NCI-H1092 treated with DMSO at 0.1 percent for 48 hours (cell line): ENCODE results near the gene B3GALT6.

ENCODE experiments used
- DNase-seq: peaks from one replicate; lab custom pipeline; 2025; lab: John Stamatoyannopoulos, UW

B3GALT6 gene

DNA sequence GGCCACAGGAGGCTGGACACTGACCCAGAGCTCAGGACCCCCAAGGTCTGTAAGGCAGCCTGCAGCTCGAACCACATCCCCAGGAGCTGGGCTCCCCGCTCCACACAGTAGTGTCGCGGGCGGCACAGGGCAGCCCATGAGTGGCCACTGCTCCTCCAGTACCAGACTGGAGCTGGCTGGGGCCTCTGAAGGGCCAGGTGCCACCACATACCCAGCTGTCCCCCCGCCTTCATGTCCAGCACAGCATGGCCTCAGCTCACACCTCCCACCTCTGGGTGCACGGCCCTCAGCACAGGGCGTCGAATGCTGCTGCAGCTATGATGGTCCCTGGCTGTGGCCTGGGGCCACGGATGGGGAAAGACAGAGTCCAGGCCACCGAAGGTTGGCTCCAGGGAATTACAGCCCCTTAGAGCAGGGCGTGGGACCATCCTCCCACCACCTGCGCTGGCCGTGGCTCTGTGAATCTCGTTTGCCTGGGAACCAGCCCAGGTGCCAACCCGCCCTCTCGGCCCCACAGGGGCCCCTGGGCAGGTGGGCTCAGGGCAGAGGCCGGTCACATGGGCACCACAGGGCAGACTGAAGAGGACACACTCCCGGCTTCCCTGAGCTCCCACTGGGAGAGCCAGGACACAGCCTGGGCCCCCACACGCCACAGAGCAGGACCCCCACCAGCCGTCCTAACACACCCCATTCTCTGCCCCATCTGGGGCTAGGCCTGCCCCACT lies 16.0 kb upstream of the B3GALT6 start:
- DNase-seq: no peak

DNA sequence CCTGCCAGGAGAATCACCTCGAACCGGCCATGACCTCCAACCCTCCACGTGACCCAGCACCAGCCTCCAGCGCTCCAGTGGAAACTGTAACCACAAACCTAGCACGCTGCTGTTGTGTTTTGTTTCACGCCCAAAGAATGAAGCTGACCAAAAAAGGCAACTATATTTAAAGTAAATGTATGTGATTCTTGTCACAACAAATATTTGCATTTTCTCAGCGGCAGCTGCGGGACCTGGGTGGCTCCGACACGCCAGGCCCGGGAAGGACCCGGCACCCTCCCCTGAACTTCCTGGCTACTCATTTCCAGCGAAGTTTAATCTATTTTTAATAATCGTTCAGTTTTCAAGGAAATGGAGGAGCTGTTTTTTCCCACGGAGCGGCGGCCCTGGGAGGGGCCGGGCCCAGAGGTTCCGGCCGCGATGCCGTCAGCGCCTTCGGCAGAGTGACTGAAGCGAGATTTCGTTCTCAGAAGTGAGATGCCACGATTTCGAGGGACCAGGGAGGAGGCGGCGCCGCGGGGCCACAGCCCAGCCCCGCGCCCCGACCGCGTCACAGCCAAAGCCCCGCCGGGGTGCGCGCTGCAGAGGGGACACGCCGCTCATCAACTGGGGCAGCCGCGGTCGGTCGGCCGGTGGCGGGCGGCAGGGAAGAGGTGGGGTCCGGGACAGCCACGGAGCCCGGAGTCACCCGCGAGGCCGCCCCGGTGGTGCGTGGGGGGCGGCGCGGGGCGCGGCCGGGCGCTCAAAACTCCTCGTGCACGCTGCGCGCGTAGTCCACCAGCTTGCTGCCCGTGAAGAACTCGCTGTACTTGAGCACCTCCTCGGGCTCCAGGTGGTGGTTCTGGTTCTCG lies 15.0 kb upstream of the B3GALT6 start:
- no peak for DNase-seq

DNA sequence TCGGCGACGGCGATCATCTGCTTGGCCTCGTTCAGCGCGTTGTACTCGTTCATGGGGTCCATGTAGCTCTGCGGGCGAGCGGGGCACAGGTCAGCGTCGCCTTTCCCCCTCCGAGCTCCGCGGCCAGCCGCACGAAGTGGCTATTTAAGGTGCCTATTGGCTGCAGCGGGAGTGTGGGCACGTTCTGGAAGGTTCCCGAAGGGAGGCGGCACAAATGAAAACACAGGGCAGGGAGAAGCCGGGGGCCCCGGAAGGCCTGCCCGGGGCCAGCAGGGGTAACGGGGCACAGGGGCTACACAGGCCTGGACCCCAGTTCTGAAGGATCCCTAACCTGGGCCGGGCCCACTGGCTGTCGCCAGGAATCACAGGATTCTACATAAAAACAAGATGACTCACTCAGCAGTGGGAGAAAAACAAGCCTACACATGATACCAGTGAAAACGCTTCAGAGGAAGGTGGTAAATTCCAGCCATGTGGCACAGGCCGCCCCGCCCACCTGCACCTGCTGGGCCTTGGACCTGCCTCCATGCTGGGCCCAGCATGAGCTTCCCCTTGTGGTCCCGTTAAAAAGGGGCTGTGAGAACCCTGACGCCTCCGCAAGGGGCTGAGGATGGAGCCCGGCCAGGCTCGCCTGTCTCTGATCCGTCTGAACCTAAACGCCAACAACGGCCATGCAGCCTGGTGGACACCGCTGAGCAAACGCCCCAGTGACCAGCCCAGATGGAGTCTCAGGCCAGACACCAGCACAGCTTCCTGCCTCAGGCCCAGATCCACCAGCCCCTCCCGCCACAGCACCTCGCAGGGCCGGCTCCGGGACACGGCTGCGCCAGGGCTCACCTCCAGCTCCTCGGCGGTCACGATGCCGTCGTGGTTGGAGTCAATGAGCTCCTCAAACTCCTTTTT lies 14.2 kb upstream of the B3GALT6 start:
- no peak for DNase-seq

DNA sequence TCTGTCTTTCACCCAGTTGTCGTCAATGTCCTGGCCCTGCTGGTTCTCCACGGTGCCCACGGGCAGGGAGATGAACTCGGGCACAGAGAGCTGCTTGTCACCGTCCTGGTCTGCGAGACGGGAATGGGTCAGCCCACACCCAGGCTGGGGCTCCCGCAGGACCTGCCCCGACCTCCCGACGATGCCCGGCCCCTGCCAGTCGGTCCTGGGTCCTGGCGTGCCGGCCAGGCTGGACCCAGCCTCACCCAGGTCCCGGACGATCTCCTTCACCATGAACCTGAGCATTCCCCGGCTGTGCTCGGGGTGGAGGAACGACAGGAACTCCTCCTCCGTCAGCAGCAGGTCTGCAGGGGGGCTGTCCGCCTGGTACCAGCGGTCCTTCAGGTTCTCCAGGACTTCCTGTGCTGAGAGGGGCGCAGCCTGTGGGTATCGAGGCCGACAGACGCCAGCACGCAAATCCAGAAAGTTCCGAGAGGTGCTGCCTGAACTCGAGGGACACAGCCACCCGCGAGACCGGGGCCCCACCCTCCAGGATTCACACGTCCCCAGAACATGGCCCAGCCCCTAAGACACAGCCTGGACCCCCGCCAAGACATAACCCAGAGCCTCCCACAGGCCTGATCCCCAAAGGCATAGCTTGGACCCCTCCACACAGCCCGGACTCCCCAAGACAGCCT lies 13.4 kb upstream of the B3GALT6 start:
- no peak for DNase-seq

DNA sequence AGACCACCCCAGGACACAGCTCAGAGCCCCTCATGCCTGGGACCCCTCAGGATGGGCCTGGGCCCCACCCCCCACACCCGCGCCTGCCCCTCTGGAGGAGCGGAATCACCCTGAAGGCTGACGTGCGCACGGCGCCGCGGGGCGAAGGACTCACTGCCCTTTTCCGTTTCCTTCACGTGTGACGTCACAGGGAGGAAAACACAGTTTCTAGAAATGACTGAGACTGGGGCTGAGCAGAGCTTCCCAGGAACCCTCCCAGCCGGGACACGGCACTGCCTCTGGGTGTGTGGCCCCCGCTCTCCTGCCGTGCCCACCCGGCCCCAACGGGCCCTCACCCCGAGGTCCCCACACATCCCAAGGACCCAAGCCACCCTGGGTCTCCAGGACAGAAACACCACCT lies 12.7 kb upstream of the B3GALT6 start:
- DNase-seq: no peak

DNA sequence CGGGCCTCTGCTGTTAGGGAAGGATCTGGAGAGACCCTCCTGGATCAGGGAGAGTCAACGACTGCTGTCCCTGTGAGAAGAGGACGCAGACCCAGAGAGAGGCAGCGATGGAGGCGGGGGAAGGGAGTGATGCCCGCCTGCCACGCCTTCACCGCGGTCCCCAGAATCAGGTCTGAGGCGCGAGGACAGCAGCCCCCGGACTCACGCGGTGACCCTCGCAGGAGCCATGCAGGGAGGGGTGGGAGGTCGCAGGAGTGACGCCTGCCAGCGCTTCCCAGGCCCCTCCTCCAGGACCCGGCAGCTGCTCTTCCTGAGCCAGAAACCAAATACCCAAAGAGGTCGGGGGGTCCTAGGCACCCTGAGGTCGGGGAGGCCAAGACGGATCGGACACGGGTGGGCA lies 11.8 kb upstream of the B3GALT6 start:
- DNase-seq: no peak

DNA sequence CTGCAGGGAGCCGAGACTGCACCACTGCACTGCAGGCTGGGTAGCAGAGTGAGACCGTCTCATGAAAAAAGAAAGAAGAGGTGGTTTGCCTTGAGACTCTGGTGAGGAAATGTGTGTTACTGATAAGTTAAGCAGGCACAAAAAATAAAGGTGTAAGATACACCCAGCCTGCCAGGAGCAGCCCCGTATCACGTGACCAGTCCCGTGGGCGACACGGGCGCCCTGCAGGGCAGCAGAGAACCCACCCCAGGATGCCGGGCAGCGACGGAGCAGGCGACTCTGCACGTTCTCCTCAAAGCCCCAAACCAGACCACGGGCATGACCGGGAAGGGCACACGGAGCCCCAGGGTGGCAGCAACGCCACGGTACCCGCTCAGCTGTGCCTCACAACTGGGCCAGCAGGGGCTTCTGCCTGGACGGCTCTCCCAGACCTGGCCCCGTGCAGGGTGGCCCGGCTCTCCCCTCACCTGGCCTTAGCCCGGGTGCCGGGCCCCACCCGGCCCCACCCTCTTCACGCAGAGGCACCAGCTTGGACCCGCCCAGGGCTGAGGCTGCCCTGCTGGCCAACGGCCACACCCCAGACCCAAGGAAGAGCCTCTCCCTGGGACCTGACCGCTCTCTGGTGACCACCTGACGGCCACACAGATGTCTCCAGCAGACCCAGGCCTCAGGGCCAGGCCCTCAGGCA lies 10.0 kb upstream of the B3GALT6 start:
- no peak for DNase-seq

DNA sequence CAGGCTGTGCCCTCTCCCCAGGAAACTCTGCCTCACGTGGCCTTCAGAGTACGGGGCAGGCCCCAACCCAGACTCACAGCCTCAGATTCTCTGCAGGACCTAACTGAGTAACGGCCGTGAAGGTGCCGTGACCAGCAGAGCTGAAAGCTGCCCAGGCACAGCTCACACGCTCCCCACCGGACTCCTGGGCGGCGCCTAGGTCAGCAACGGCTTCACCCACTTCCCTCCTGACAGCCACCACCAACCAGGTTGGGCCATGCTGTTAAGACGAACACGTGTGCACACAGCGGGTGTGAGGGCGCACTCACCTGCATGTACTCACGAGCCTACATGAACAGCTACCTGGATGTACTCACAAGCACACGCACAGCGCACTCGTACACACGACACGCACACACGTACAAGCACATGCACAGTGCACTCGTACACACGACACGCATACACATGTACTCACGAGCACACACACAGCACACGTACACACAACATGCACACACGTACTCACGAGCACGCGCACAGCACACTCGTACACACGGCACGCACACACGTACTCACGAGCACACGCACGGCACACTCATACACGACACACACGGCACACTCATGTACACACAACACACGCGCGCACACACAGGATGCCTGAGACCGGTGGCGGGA lies 9.3 kb upstream of the B3GALT6 start:
- no peak for DNase-seq

DNA sequence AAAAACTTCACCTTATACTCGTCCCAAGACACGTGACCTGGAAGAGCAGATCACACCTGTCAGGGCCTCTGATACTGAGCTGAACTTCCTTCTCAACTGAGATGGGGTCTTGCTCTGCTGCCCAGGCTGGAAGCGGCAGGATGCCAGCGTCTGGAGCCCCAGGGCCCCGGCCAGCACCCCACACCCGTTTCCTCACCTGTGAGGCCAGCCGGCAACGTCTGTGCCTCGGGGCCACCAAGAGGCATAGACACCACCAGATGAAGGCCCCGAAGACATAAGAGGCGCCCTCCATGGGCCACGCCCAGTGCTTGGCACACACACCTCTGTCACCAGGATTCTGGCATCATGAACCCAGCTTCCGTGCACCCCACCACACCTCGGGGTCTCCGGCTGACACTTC lies 8.7 kb upstream of the B3GALT6 start:
- no peak for DNase-seq

DNA sequence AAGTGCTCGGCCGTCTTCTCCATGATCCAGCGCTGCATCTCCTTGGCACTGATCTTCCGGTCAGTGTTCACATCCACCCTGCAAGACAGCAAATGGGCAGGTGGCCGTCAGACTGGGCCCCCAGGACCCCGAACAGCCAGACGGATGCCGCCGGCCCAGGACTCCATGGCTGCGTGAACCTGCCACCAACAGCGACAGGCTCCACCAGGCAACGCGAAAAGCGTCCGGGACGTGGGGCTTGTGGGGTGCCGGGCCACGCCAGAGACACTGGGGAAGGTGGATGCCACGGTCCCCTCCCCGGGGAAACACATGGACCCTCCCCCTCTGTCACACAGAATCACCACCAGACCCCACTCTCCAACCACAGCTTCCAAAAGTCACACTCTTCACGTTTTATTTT lies 8.1 kb upstream of the B3GALT6 start:
- DNase-seq: no peak

DNA sequence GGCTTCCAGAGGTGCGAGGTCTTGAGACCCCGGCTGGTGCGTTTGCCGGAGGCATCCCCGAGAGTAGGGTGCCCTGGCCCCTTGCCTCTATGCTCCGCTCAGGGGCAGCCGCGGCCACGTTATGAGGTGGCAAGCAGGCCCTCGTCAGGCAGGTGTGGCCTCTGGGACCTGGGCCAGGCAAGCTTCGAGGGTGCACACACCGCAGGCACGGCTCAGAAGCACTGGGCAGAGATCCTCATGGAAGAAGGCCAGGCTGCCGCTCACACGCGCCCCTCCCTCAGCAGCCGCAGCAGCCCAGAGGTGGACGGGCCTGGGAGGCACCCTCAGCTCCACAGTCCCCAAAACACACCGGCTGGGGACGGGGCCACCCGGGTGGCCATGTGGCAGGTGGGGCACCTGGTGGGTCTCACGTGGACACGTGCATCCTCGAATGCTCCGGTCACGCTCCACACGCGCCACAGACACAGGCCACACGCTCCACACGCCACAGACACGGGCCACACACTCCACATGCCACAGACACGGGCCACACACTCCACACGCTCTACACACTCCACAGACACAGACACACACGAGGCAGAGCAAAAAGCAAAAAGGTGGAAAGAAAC lies 6.7 kb upstream of the B3GALT6 start:
- no peak for DNase-seq

DNA sequence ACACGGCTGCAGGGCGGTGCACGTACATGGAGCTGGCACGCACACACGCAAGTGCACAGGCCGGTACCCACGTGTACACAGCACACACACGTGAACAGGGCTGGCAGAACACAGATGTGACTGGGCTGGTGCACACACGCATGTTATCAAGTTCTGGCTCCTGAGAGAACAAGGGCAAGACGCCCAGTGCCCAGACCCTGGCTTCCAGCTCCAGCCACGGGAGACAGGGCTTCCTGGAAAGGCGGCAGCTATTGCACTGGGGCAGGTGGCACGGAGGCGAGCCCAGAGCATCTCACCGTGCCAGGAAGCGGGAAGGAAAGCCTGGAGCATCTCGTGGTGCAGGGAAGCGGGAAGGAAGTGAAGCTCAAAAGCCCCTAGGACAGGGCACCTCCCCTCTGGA lies 6.1 kb upstream of the B3GALT6 start:
- DNase-seq: no peak

DNA sequence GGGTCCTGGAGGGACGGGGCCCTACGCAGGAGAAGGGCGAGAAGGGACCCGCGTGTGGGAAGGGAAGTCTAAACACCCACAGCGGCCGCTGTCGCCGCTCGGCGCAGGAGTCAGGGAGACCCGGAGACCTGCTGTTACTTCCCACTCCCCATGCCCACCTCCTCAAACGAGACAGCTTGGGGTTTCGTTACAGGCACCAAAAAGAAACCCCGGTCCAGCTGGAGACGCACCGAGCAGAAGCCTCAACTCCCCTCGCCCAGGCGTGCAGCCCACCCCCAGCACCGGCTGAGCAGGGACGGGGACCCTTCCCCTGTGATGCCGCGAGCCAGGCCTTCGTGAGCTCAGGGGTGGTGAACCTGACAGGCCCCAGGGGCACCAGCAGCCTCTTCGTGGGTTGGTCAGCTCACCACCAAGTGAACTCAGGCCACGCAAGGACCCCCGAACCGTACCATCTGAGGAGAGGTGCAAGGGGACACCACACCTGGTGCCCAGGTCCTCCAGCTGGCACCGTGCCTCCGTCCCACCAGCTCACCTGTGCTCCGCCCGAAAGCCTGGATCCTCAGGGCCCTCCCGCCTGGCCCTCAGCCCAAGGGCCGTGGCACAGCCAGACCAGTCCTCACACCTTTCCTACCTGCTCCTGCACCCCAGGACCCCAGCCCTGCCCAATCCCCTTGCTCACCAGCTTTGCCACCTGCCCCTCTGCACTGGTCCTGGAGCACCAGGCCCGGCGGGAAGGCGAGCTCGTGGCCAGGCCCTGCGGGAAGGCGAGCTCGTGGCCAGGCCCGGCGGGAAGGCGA lies 5.3 kb upstream of the B3GALT6 start:
- no peak for DNase-seq

DNA sequence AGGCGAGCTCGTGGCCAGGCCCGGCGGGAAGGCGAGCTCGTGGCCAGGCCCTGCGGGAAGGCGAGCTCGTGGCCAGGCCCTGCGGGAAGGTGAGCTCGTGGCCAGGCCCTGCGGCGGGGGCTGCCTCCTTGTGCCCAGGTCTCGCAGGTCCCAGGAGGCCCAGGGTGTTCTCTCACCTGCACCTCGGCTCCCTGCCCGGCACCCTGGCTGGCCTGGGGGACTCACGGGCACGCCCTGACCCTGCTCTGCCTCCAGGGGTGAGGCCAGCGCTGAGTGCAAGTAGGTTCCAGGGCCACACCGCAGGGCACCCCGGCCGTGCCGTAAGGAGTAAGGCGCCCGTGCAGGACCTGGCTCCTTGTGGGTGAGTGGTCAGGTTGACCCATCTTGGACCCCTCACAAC lies 4.7 kb upstream of the B3GALT6 start:
- DNase-seq: no peak

DNA sequence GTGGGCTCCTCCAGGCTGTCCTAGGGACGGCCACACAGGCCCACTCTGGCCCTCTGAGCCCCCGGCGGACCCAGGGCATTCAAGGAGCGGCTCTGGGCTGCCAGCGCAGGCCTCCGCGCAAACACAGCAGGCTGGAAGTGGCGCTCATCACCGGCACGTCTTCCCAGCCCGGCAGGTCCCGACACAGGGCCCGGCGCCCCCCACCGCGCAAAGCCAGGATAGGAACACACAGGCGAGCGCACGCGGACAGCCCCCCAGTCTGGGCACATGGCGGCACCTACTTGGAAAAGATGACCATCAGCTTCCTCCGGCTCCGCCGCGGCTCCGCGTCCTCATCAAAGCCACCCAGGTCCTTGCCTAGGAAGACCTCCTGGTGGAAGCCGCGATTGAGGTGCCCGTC lies 3.9 kb upstream of the B3GALT6 start:
- DNase-seq: no peak

DNA sequence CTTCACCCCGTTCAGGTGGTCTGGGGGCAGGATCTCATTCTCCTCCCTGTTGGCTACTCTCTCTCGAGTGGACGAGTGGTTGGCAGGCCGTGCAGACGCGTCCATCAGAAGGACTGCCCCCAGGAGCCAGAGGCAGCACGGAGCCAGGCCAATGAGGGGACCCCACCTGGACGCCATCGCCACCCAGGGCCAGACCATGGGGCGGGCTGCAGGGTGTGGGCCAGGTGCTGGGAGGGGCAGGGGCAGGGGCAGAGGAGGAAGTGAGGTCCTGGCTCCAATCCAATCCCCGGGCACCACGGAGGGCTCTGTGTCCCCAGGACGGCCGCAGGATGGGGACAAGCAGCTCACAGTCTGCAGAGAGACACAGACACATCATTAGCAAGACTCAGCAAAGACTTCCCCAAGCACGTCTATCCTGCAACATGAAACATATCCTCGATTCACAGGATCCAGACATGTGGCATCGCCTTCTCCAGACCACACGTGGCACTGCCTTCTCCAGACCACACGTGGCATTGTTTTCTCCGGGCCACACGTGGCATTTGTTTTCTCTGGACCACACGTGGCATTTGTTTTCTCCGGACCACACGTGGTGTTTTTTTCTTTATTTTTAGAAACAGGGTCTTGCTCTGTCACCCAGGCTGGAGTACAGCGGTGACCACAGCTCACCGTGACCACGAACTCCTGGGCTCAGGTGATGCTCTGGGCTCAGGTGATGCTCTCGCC lies 3.3 kb upstream of the B3GALT6 start:
- DNase-seq: no peak

DNA sequence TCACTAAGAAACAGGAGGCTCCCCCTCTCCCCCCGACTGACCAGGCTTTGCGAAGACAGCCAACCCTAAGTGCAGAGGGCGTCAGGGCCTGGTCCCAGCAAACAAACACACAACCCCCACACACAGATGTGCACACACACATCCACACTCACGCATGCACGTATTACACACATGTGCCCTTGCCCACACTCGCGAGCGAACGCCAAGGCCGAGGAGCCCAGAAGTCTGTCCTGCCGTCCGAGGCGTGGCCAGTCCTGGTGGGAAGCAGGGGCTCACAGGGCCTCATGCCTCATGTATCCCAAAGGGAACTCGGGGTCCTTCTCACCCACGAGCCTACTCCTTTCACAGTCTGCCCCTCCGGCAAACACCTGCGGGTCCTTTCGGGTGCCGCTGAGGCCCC lies 2.3 kb upstream of the B3GALT6 start:
- DNase-seq: no peak

DNA sequence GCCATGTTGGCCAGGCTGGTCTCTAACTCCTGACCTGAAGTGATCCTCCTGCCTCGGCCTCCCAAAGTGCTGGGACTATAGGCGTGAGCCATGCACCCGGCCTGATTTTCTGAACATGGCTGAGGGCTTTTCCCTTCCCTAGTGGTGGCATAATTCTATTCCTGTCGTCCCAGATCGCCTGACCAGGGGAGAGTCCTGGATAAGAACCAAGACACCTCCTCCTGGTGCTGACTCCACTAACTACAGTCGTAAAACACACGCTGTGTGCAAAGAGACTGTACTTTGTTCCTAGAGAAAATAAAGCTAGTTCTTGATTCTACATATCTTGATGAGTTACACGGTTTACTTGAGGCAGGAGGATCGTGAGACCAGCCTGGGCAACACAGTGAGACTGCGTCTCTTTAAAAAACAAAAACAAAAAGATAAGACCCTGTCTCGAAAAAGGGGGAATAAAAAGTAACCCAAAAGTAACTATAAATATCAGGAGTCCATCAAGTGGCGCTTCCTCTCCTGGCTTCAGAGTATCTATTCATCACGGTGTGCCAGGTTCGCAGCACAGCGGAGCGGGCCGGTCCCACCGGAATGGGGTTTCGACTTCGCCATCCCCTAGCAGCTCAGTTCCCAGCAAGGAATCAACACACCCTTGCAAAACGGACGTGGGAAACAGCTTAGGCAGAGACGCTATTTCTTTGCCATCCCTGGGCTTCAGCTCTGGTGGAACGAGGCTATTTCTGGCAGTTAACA lies 1.2 kb upstream of the B3GALT6 start:
- DNase-seq: no peak
